ENCODE measurements around the gene SNAP25.

The SNAP25 gene

GRCh38 chr20:10332656-10333415 is 114.2 kb downstream of the SNAP25 start:
- DNase-seq = no peak

GRCh38 chr20:10336959-10337729 is 118.5 kb downstream of the SNAP25 start:
- DNase-seq = no peak

DNA sequence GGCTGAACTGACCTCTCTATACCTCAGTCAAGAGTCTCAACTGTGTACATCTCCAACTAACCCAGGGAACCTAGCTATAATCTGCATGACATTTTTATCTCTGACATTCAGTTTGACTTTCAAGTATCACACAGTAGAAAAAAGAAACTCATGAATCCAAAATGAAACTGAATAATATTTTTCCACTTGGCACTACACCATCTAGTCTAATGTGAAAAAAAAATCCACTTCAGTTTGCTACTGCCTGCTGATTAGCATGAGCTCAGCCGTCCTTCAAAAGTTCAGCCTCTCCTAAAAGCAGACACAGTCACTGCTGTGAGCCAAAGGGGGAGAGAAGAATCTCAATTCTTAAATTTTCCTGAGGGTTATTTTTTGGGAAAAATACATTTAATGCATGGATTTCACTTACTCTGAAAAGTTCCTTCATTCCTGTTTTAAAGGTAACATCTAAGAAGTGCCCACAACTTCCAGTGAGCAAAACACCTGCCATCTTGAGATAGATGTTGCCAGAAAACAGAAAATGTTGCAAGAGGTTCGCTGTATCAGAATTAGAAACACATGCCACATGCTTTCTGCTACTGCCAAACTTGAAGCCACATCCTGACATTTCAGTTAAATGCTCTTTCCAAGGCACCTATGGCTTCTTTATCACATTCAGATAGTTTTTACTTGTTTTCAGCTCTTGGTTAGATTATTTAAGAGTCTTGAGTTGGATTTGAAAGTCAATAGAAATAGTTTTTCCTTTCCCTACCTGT is 120.0 kb downstream of the SNAP25 start:
- DNase-seq = no peak

DNA sequence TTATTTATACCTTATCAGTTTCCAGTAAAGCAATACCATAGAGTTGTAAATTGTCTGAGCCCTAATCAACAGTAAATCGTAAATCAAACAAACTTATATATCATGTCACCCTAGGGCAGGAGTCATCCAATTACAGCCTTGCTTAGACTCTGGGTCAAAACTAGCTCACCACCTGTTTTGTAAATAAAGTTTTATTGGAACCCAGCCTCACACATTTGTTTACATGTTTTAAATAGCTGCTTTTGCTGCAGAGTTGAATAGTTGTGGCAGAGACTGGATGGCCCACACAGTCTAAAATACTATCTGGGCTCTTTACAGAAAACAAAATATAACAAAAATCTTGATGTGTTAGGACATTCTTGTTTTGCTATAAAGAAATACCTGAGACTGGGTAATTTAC is 121.0 kb downstream of the SNAP25 start:
- DNase-seq = no peak

- no peak for DNase-seq
Measured at GRCh38 chr20:10342152-10342551, 123.5 kb downstream of the SNAP25 start.

DNA sequence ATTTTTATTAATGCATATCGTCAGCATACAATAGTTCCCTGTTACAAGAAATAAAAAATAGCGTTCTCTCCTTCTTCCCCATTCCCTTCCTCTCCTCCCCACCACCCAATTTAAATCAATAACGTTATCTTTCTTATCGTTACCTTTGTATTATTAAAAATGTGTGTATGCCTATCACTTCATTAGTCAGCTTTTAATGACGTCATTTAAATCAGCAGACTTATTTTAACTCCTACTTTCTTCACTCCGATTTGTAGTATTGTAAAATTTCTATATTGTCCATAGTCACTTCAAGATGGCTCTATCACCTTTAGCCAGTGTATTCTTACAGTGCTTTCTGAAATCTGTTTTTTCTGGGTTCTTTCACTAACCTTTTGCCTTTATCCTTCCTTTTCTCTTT is 126.3 kb downstream of the SNAP25 start:
- DNase-seq = no peak

GRCh38 chr20:10347086-10347880 is 128.7 kb downstream of the SNAP25 start:
- DNase-seq = no peak

DNA sequence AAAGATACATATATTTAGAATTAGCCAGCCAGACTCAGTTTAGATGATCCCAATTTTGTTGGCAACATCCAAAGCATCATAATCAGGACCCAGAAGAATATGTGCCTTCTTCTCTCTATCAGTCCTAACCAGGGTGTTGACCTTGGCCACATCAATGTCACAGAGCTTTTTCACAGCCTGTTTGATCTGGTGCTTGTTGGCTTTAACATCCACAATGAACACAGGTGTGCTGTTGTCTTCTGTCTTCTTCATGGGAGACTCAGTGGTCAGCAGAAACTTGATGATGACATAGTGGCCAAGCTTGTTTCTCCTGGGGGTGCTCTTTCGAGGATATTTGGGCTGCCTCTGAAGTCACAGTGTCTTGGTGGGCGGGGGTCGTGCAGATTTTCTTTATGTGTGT is 130.5 kb downstream of the SNAP25 start:
- DNase-seq = no peak

DNA sequence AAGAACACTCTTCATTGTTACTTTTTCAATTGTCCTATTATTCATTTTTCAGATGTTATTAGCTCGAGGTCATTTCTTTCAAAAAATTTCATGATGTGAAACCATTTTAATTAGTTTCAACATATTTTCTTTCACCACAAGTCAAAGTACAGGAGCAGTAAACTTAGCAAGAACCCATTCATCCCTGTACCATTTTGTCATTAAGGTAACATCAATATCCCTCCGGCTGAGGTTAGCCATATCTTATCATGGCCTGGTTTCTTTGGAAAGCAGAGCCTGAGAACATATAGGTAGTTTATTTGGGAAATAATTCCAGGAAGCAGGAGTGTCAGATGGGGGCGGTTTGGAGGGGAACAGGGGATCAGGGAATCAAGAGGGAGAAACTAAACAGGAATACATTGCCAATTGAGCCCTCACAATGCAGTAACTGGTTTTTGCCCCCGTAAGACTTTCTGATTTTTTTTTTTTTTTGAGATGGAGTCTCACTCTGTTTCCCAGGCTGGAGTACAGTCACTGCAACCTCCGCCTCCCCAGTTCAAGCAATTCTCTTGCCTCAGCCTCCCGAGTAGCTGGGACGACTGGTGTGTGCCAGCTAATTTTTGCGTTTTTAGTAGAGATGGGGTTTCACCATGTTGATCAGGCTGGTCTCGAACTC is 131.7 kb downstream of the SNAP25 start:
- no peak for DNase-seq

DNA sequence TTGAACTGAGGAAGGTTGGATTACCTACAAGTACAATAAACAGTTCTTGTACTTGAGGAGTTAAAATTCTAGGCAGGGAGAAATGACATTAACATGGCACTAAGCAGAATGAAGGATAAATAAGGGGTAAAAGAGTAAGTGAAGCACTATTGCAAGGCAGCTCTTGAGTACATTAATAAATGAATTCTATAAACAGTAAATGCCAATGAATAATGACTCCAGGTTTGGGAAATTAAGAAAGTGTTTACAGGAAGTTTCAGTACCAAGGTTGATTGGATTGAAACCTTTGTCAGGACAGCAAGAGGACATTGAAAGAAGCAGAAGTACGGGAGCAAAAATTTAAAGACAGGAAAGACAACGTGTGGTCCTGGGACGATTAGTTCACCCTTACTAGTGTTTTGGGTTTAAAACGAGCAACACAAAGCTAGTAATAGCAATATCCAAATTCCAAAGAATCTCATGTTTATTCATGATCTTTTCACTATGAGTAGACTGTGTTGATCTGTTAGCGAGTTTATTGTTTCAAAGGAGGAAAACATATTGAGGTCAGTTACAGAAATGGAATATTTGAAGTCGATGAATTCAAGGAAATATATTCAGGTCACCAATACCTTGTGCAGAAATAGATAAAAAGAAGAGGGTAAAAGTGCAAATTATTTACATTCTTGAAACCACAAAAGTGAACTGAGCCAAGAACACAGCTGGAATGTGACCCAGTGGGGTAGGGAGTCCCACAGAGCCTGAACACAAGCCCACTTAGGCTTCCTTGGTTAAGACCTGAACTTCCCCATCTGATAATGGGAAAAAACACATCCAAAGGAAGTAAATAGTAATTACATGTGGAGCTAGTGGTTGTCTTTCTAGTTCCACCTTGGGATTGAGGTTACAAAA is 134.5 kb downstream of the SNAP25 start:
- no peak for DNase-seq

DNA sequence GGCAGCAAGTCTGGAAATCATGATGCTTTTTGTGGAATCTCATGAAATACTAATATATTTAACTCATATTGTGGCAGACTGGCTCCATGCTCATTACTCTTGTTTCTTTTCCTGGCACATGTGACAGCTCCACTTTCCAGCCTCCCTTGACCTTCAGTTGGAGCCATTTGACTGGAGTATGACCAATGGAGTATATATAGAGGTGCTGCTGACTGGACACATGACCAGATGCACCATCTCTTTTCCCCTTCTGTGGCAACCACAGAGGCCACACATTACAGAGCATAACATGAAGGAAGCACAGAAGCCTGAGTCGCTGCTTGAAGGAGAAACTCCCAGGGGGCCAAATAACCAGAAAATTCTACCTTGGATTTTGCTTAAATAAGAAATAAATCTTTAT is 138.0 kb downstream of the SNAP25 start:
- DNase-seq = no peak
